ENCODE measurements around the gene GPR84. TPM values are rescaled to one million over a fixed set of nuclear protein-coding genes. Genes with fewer than 3 reads are reported as not detected.

Gene GPR84
- total and polyA plus RNA-seq, 9 of the 15 experiments (the other 6 are each of a cell fraction or from before 2014, with no cell fraction given) = 0.07 to 0.18 (median 0.11) TPM; not detected in 5

DNA sequence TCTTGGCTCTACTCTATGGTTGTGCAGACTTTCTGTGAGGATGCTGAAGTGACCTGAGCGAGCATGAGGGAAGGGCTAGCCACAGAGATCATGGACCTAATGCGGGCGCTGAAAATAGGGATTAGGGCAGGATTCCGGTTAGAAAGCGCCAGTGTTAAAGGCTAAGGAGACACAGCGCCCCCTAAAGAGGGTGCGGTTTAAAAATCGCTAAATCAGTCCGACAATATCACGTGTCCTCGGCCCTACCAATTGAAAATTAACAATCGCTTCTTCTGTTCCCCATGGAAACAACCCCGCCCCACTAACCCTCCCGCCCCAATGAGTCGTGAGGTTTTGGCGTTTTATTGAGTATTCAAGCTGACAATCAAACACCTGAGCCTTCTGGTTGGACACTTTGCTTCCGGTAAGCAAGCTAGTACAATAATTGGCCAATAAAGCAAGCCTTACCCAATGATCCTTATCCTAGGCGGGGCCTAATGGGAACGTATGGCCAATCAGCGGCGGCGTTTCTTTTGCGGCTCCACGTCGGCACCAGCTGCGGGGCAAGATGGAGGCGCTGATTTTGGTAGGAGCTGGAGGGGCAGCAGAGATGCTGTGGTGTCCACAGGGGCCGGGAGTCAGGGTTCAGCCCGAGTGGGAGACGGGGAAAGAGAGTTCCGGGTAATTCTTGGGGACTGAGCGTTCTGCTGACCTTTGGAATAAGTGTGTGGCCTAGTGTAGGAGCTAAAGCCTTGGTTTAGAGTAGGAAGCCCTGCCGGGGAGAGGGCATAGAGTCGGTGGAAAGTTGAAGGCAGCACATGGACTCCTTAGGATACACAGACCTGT, 39.5 kb downstream of the GPR84 start, which contains the start of gene COPZ1 (continued):
- TF ChIP-seq, protein P1, sequence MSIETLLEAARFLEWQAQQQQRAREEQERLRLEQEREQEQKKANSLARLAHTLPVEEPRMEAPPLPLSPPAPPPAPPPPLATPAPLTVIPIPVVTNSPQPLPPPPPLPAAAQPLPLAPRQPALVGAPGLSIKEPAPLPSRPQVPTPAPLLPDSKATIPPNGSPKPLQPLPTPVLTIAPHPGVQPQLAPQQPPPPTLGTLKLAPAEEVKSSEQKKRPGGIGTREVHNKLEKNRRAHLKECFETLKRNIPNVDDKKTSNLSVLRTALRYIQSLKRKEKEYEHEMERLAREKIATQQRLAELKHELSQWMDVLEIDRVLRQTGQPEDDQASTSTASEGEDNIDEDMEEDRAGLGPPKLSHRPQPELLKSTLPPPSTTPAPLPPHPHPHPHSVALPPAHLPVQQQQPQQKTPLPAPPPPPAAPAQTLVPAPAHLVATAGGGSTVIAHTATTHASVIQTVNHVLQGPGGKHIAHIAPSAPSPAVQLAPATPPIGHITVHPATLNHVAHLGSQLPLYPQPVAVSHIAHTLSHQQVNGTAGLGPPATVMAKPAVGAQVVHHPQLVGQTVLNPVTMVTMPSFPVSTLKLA (conservative IDR thresholded peaks at IDR 0.05) = peak; percentile 47 to 57; a peak in 3 of 4 replicates
- TF ChIP-seq MBD2 (IDR thresholded peaks at IDR 0.05; ENCODE audit: borderline replicate concordance, low read depth) = peak; percentile 98
- TF ChIP-seq, protein P2, sequence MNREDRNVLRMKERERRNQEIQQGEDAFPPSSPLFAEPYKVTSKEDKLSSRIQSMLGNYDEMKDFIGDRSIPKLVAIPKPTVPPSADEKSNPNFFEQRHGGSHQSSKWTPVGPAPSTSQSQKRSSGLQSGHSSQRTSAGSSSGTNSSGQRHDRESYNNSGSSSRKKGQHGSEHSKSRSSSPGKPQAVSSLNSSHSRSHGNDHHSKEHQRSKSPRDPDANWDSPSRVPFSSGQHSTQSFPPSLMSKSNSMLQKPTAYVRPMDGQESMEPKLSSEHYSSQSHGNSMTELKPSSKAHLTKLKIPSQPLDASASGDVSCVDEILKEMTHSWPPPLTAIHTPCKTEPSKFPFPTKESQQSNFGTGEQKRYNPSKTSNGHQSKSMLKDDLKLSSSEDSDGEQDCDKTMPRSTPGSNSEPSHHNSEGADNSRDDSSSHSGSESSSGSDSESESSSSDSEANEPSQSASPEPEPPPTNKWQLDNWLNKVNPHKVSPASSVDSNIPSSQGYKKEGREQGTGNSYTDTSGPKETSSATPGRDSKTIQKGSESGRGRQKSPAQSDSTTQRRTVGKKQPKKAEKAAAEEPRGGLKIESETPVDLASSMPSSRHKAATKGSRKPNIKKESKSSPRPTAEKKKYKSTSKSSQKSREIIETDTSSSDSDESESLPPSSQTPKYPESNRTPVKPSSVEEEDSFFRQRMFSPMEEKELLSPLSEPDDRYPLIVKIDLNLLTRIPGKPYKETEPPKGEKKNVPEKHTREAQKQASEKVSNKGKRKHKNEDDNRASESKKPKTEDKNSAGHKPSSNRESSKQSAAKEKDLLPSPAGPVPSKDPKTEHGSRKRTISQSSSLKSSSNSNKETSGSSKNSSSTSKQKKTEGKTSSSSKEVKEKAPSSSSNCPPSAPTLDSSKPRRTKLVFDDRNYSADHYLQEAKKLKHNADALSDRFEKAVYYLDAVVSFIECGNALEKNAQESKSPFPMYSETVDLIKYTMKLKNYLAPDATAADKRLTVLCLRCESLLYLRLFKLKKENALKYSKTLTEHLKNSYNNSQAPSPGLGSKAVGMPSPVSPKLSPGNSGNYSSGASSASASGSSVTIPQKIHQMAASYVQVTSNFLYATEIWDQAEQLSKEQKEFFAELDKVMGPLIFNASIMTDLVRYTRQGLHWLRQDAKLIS (CRISPR knock-in tag; IDR thresholded peaks at IDR 0.05) = no peak
- TF ChIP-seq ZNF436 (CRISPR knock-in tag; IDR thresholded peaks at IDR 0.05) = 0 out of 2 replicates have a peak, but pooled peaks have one; percentile 27
- no peak for TF ChIP-seq PPARD (CRISPR knock-in tag; IDR thresholded peaks at IDR 0.05)
- no peak for TF ChIP-seq STAT5B (CRISPR knock-in tag; IDR thresholded peaks at IDR 0.05)
- TF ChIP-seq TRIM28 (IDR thresholded peaks at IDR 0.05) = 0 out of 2 replicates have a peak, but pooled peaks have one; percentile 42
- TF ChIP-seq ATF7 (IDR thresholded peaks at IDR 0.05) = peak; percentile 48; the same call in 1 of the 2 replicates
- no peak for TF ChIP-seq ZNF253 (CRISPR knock-in tag; conservative IDR thresholded peaks at IDR 0.05)
- TF ChIP-seq, protein P3, sequence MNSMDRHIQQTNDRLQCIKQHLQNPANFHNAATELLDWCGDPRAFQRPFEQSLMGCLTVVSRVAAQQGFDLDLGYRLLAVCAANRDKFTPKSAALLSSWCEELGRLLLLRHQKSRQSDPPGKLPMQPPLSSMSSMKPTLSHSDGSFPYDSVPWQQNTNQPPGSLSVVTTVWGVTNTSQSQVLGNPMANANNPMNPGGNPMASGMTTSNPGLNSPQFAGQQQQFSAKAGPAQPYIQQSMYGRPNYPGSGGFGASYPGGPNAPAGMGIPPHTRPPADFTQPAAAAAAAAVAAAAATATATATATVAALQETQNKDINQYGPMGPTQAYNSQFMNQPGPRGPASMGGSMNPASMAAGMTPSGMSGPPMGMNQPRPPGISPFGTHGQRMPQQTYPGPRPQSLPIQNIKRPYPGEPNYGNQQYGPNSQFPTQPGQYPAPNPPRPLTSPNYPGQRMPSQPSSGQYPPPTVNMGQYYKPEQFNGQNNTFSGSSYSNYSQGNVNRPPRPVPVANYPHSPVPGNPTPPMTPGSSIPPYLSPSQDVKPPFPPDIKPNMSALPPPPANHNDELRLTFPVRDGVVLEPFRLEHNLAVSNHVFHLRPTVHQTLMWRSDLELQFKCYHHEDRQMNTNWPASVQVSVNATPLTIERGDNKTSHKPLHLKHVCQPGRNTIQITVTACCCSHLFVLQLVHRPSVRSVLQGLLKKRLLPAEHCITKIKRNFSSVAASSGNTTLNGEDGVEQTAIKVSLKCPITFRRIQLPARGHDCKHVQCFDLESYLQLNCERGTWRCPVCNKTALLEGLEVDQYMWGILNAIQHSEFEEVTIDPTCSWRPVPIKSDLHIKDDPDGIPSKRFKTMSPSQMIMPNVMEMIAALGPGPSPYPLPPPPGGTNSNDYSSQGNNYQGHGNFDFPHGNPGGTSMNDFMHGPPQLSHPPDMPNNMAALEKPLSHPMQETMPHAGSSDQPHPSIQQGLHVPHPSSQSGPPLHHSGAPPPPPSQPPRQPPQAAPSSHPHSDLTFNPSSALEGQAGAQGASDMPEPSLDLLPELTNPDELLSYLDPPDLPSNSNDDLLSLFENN (IDR thresholded peaks at IDR 0.05; ENCODE audit: low read depth in 2 of 2, low read length in 2 of 2) = peak in 1 of 2 experiments; percentile 58; a peak in 2 of 4 replicates
- no peak for TF ChIP-seq RUNX1 (IDR thresholded peaks at IDR 0.05; ENCODE audit: low read depth)
- TF ChIP-seq ZNF347 (CRISPR knock-in tag; IDR thresholded peaks at IDR 0.05; ENCODE audit: low read depth) = no peak
- peak; percentile 91; the same call in 1 of the 2 replicates for TF ChIP-seq POLR2AphosphoS2 (IDR thresholded peaks at IDR 0.05; ENCODE audit: low read length)
- no peak for TF ChIP-seq NRF1 (conservative IDR thresholded peaks at IDR 0.05 in 1 of 2, IDR thresholded peaks at IDR 0.05 in 1 of 2)
- TF ChIP-seq, protein P4, sequence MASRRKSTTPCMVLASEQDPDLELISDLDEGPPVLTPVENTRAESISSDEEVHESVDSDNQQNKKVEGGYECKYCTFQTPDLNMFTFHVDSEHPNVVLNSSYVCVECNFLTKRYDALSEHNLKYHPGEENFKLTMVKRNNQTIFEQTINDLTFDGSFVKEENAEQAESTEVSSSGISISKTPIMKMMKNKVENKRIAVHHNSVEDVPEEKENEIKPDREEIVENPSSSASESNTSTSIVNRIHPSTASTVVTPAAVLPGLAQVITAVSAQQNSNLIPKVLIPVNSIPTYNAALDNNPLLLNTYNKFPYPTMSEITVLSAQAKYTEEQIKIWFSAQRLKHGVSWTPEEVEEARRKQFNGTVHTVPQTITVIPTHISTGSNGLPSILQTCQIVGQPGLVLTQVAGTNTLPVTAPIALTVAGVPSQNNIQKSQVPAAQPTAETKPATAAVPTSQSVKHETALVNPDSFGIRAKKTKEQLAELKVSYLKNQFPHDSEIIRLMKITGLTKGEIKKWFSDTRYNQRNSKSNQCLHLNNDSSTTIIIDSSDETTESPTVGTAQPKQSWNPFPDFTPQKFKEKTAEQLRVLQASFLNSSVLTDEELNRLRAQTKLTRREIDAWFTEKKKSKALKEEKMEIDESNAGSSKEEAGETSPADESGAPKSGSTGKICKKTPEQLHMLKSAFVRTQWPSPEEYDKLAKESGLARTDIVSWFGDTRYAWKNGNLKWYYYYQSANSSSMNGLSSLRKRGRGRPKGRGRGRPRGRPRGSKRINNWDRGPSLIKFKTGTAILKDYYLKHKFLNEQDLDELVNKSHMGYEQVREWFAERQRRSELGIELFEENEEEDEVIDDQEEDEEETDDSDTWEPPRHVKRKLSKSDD (conservative IDR thresholded peaks at IDR 0.05; ENCODE audit: low read length) = no peak

Data from K562 (cell line).